22Rv1 (cell line): ENCODE data around the gene TP53BP1.

Source experiments
- CTCF ChIP-seq: fragments of 450-650 bp; IDR thresholded peaks from 2 replicates; pipeline ENCODE4 v1.5.1; 2017; ENCODE audit warnings: mild to moderate bottlenecking
- ZFX ChIP-seq: fragments of 450-650 bp; IDR thresholded peaks from 2 replicates; pipeline ENCODE4 v1.6.1; 2017; ENCODE audit warnings: antibody characterized with exemption, borderline replicate concordance

GRCh38 chr15:43378601-43379000 is 114.4 kb downstream of the TP53BP1 start:
- TF ChIP-seq CTCF (no peak), ZFX (no peak)
